Kidney tubule cell (primary cell): ENCODE results near the gene GNAS-AS1.

Experiments used
- DNase-seq: peaks from one replicate; pipeline ENCODE4 v3.0.0-alpha.2; 2018; ENCODE audit warnings: low spot score

The GNAS-AS1 gene

GRCh38 chr20:58850693-58851174, at the start of gene GNAS-AS1:
Gene GNAS-AS1 (minus strand): TSS chr20:58850902.
- peak; percentile 84 for DNase-seq

GRCh38 chr20:58900397-58900796, 49.7 kb upstream of the GNAS-AS1 start:
- DNase-seq: no peak

GRCh38 chr20:58899512-58899911, 48.8 kb upstream of the GNAS-AS1 start:
- no peak for DNase-seq

GRCh38 chr20:58898629-58899408, 48.1 kb upstream of the GNAS-AS1 start:
- no peak for DNase-seq

- no peak for DNase-seq
These were observed 46.8 kb upstream of the GNAS-AS1 start for GRCh38 chr20:58897488-58897887.

GRCh38 chr20:58896820-58897219, 46.1 kb upstream of the GNAS-AS1 start:
- DNase-seq: no peak

GRCh38 chr20:58895448-58896180, 44.9 kb upstream of the GNAS-AS1 start:
- DNase-seq: no peak

- no peak for DNase-seq
These were observed 44.1 kb upstream of the GNAS-AS1 start for GRCh38 chr20:58894652-58895447.

GRCh38 chr20:58893355-58894120, 42.8 kb upstream of the GNAS-AS1 start:
- no peak for DNase-seq

- no peak for DNase-seq
These were observed 42.2 kb upstream of the GNAS-AS1 start for GRCh38 chr20:58892932-58893224.

GRCh38 chr20:58892141-58892931, 41.6 kb upstream of the GNAS-AS1 start:
- DNase-seq: peak; percentile 64

GRCh38 chr20:58891718-58892140, 41.0 kb upstream of the GNAS-AS1 start:
- DNase-seq: no peak

GRCh38 chr20:58891086-58891717, 40.5 kb upstream of the GNAS-AS1 start:
- peak; percentile 81 for DNase-seq

GRCh38 chr20:58890518-58891085, 39.9 kb upstream of the GNAS-AS1 start:
- peak; percentile 74 for DNase-seq

GRCh38 chr20:58889798-58890517, 39.3 kb upstream of the GNAS-AS1 start:
- DNase-seq: no peak

GRCh38 chr20:58889334-58889760, 38.6 kb upstream of the GNAS-AS1 start:
- DNase-seq: no peak

GRCh38 chr20:58888521-58889333, 38.0 kb upstream of the GNAS-AS1 start:
- DNase-seq: peak; percentile 79

- no peak for DNase-seq
These were observed 37.4 kb upstream of the GNAS-AS1 start for GRCh38 chr20:58888103-58888502.

- no peak for DNase-seq
These were observed 35.8 kb upstream of the GNAS-AS1 start for GRCh38 chr20:58886546-58886945.
